DMS79 (cell line): Measurements from ENCODE around the gene KIF26B.
"Not testable (repeated sequence)": the region's sequence is repeated elsewhere in the genome, so short reads cannot be mapped to it uniquely, and the experiment has no call there.

Experiments
- DNase-seq: peaks from one replicate; lab custom pipeline; 2025; lab: John Stamatoyannopoulos, UW

The KIF26B gene

DNA sequence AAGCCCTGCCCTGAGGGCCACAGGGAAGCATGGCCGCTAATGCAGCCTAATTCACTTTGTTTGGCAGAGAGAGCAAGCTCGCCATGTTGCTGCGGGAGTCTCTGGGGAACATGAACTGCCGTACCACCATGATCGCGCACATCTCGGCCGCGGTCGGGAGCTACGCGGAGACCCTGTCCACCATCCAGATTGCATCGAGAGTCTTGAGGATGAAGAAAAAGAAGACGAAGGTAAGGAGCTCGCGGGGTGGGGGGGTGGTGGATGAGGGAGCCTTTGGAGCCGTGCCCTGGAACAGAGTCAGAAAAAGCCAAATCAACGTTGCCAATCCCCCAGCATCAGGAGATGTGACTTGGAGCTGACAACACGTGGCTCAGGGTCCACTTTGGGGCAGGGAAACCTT, 529.4 kb downstream of the KIF26B start:
- no peak for DNase-seq

DNA sequence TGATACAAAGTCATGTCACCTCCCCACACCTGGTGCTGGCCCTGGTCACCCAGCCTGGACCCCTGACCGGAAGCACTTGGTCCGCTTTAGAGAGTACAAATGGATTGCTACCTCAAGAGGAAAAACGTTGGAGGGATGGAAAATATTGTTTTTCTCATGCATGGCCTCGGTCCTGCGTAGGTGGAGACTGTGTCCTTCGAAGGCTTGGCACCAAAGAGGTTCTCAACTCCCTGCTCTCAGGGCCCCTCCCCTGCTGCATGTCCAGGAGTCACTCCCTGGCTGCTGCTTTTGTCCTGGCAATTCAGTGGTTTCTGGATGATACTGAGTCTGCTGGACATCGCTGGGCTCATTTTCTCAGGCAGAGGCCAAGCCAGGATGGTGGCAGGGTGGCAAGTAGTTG, 529.8 kb downstream of the KIF26B start:
- no peak for DNase-seq

GRCh38 chr1:245685111-245685810, 530.5 kb downstream of the KIF26B start:
- DNase-seq = no peak

- no peak for DNase-seq
Observed at GRCh38 chr1:245686006-245686405, 531.2 kb downstream of the KIF26B start.

DNA sequence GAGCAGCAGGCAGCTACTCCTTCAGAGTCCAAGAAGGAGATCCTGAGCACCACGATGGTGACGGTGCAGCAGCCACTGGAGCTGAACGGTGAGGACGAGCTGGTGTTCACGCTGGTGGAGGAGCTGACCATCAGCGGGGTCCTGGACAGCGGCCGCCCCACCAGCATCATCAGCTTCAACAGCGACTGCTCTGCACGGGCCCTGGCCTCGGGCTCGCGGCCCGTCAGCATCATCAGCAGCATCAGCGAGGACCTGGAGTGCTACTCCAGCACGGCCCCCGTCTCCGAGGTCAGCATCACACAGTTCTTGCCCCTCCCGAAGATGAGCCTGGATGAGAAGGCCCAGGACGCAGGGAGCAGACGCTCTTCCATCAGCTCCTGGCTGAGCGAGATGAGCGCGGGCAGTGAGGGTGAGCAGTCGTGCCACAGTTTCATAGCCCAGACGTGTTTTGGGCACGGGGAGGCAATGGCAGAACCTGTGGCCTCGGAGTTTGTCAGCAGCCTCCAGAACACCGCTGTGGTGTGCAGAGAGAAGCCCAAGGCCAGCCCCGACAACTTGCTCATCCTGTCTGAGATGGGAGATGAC, 531.8 kb downstream of the KIF26B start:
- DNase-seq = no peak

- DNase-seq = no peak
Observed at GRCh38 chr1:245687152-245687635, 532.4 kb downstream of the KIF26B start.

DNA sequence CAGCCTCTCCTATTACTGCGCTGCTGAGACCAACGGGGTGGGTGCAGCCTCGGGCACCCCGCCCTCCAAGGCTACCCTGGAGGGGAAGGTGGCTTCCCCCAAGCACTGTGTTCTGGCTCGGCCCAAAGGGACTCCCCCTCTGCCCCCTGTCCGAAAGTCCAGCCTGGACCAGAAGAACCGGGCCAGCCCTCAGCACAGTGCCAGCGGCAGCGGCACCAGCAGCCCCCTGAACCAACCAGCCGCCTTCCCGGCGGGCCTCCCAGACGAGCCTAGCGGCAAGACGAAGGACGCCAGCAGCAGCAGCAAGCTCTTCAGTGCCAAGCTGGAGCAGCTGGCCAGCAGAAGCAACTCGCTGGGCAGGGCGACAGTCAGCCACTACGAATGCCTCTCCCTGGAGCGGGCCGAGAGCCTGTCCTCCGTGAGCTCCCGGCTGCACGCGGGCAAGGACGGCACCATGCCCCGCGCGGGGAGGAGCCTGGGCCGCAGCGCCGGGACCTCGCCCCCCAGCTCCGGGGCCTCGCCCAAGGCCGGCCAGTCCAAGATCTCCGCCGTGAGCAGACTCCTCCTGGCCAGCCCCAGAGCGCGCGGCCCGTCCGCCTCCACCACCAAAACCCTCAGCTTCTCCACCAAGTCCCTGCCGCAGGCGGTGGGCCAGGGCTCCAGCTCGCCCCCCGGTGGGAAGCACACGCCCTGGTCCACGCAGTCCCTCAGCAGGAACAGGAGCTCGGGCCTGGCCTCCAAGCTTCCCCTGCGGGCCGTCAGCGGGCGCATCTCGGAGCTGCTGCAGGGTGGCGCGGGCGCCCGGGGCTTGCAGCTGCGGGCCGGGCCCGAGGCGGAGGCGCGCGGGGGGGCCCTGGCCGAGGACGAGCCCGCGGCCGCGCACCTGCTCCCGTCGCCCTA, 533.1 kb downstream of the KIF26B start:
- no peak for DNase-seq

- DNase-seq = no peak
Observed at GRCh38 chr1:245688536-245689453, 534.0 kb downstream of the KIF26B start.

DNA sequence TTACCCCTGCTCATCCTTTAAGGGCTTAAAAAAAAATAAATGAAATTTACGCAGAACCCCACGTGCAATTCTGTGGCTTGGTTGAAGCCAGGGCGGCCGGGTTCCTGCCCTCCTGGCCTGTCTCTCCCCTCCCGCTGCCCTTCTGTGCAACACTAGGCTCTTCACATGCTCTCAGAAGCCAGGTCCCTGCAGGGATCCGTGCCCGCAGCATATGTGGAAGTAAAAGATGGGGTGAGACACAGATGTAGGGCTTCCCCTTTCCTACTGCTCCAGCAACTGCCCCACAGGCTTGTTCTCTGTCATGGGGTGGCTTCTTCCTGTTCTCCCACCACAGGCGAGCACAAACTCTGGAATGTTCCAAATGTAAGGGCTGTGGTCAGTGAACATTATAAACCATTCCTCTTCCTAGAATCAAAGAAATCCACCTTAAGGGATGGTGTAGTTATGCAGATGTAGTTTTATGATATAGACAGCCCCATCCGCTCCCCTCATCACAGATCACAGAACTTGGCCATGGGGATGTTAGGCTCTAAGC, 535.4 kb downstream of the KIF26B start:
- no peak for DNase-seq

DNA sequence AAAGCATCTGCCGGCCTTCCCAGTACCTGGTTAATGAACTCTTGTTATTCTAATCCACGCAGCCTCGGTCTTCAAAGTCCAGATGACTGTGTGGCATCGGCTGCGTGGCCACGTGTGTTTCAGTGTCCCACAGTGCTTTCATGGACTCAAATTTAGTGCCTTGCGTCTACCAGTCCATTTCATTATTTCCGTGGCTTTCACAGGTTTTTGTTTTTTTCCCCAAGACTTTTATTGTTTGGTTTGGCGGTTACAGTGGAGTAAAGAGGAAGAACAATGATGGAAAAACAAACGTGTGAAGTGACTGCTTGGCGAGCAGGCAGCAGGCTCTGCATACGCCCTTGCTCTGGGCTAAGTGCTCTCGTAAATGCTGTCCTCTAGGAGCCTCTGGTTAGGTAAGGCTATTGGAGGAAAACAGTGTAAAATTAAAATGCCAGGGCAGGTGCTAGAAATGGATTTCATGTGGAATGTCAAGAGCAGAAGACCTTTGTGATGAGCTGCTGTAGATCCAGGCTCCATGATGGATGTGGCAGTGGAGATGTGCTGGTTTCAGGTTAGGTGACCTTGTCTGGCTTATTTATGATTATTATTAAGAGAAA, 536.3 kb downstream of the KIF26B start:
- DNase-seq = peak; percentile 11

DNA sequence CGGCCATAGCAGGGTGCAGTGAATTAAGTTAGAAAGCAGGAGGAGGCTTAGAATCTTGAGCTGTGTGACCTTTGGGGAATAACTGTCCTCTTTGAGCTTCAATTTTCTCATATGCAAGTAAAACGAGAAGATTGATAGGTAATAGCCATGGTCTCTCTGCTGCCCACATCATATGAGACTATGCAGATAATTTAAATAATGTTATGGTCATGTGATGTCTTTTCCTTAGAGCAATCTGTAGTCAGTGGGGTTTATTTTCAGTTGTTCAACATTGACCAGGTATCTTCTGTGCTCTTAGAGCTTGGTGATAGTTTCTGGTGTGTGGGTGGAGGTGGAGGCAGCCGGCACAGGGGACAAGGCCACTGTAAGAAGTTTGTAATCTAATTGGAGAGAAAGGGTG, 537.1 kb downstream of the KIF26B start:
- DNase-seq = no peak

GRCh38 chr1:245692318-245692717, 537.5 kb downstream of the KIF26B start:
- no peak for DNase-seq

GRCh38 chr1:245693116-245693793, 538.5 kb downstream of the KIF26B start:
- DNase-seq = no peak

- no peak for DNase-seq
Observed at GRCh38 chr1:245693941-245694752, 539.4 kb downstream of the KIF26B start.

DNA sequence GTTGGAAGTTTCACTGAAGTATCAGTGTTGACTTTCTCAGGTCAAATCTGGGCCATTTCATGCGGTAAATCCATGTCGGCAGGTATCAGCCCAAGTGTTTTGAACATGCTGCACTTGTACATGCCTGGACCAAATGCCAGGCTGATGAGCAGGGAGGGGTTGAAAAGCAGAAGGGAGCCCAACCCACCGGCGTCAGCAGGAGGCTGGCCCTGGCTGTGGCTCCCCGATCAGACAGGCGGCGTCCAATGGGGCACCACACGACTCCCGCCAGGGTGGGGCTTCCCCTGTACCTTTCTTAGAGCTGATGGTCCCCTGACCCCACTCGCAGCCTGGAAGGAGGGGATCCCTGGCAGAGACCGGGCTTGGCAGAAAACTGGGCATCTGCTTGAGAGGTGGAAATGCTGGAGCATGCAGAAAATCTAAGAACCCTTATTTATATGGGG, 540.0 kb downstream of the KIF26B start:
- no peak for DNase-seq

- DNase-seq = no peak
Observed at GRCh38 chr1:245695211-245695610, 540.4 kb downstream of the KIF26B start.

DNA sequence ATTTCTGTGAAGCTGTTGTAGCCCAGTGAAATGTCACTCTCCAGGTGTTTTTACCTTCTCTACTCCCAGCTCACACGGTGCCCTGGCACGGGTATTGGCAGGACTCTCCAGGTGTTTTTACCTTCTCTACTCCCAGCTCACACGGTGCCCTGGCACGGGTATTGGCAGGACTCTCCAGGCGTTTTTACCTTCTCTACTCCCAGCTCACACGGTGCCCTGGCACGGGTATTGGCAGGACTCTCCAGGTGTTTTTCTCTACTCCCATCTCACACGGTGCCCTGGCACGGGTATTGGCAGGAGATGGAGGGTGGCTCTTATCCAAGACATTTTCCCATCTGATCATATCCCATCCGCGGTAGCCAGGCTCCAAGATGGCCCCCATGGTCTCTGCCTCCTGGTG, 540.9 kb downstream of the KIF26B start:
- not testable (repeated sequence) for DNase-seq

DNA sequence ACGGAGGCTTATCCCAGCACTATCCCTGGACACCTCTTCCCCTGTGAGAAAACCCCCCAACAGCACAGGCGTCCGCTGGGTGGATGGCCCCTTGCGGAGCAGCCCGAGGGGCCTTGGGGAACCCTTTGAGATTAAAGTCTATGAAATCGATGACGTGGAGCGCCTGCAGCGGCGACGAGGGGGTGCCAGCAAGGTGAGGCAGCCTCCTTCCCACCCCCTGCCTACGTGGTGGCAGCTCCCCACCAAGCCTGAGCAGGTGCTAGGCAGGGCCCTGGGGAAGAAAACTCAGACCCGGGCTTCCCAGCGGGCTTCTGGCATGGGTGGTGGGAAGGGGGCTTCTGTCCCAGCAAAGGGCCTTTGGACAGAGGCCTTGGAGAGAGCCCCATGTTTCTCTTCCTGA, 543.3 kb downstream of the KIF26B start:
- DNase-seq = no peak

GRCh38 chr1:245698860-245699259, 544.1 kb downstream of the KIF26B start:
- DNase-seq = peak; percentile 66
